ENCODE measurements around the gene TMEM168. TPM values are rescaled to one million over a fixed set of nuclear protein-coding genes. Genes with fewer than 3 reads are reported as not detected.
"Not testable (repeated sequence)": the region's sequence is repeated elsewhere in the genome, so short reads cannot be mapped to it uniquely, and the experiment has no call there.

The TMEM168 gene
- total RNA-seq, 5 donors from 2014 or later (not counting 1 experiment from before 2014, with no cell fraction given): 16.0 to 24.1 (median 20.3) TPM

GRCh38 chr7:112740667-112741066 lies 49.5 kb downstream of the TMEM168 start:
- no peak overlapping the region for H3K4me3 ChIP-seq (ENCODE audit: control insufficient read depth in 1 of 2, extremely low read depth in 1 of 2, low read length in 1 of 2)
- Mint-ChIP-seq H3K27ac (no peak overlapping the region), H3K36me3 (no peaks in the 10 kb centered on the region), H3K4me1 (no peaks in the 10 kb centered on the region), H3K9me3 (peaks cover 8 to 19% (median 10%) of the 10 kb centered on the region in 3 donors), H3K27me3 (peaks cover 10 to 14% of the 10 kb centered on the region in 2 donors), H3K4me3 (no peak overlapping the region)
- no peaks in the 10 kb centered on the region for H3K36me3 ChIP-seq (ENCODE audit: control insufficient read depth in 2 of 2, extremely low read depth in 1 of 2, insufficient read depth in 1 of 2, low read length in 1 of 2)
- no CpG with 5 or more reads among the region's 2 CpGs for WGBS (ENCODE audit: insufficient coverage)
- CTCF ChIA-PET: no interaction called here
- no peaks in the 10 kb centered on the region for H3K4me1 ChIP-seq (ENCODE audit: control insufficient read depth in 1 of 2, extremely low read depth in 1 of 2, insufficient read depth in 2 of 2, low read length in 2 of 2)
- no peak for DNase-seq
- H3K27ac ChIP-seq (ENCODE audit: low read length): no peak overlapping the region
- POLR2A ChIA-PET: interaction anchor here in 1 of 2 donors (0.6 kb wide), 1 partner anchor 25 kb away, joined by 6 read pairs; no protein-coding TSS in a partner anchor
- ATAC-seq (replicated peaks in 1 of 4): no peak
- H3K27me3 ChIP-seq (replicated peaks in 1 of 2; ENCODE audit: control insufficient read depth in 2 of 2, extremely low read depth in 1 of 2, insufficient read depth in 2 of 2, low read length in 1 of 2): peaks cover 0 to 16% of the 10 kb centered on the region in 2 experiments
- H3K9me3 ChIP-seq: no peaks in the 10 kb centered on the region

- H3K4me1 ChIP-seq (ENCODE audit: control insufficient read depth in 1 of 2, extremely low read depth in 1 of 2, insufficient read depth in 2 of 2, low read length in 2 of 2): no peaks in the 10 kb centered on the region
- peaks cover 3% of the 10 kb centered on the region for H3K9me3 ChIP-seq
- H3K27me3 ChIP-seq (replicated peaks in 1 of 2; ENCODE audit: control insufficient read depth in 2 of 2, extremely low read depth in 1 of 2, insufficient read depth in 2 of 2, low read length in 1 of 2): peaks cover 0 to 16% of the 10 kb centered on the region in 2 experiments
- no peak overlapping the region for H3K27ac ChIP-seq (ENCODE audit: low read length)
- Mint-ChIP-seq H3K27ac (no peak overlapping the region), H3K36me3 (no peaks in the 10 kb centered on the region), H3K27me3 (peaks cover 10 to 14% of the 10 kb centered on the region in 2 donors), H3K9me3 (peaks cover 11 to 23% (median 14%) of the 10 kb centered on the region in 3 donors), H3K4me3 (no peak overlapping the region), H3K4me1 (no peaks in the 10 kb centered on the region)
- ChIA-PET CTCF (no interaction called here), POLR2A (no interaction called here)
- WGBS (ENCODE audit: insufficient coverage): 75% methylated on average over 3 of the region's 3 CpGs
- no peak overlapping the region for H3K4me3 ChIP-seq (ENCODE audit: control insufficient read depth in 1 of 2, extremely low read depth in 1 of 2, low read length in 1 of 2)
- no peak for ATAC-seq (replicated peaks in 1 of 4)
- DNase-seq: no peak
- no peaks in the 10 kb centered on the region for H3K36me3 ChIP-seq (ENCODE audit: control insufficient read depth in 2 of 2, extremely low read depth in 1 of 2, insufficient read depth in 1 of 2, low read length in 1 of 2)
These were observed 50.6 kb downstream of the TMEM168 start for GRCh38 chr7:112739436-112740180.

- ATAC-seq (replicated peaks in 1 of 4) (no peak), DNase-seq (no peak)
- Histone ChIP-seq H3K4me3 (ENCODE audit: control insufficient read depth in 1 of 2, extremely low read depth in 1 of 2, low read length in 1 of 2) (no peak overlapping the region), H3K9me3 (peaks cover 3% of the 10 kb centered on the region), H3K27me3 (replicated peaks in 1 of 2; ENCODE audit: control insufficient read depth in 2 of 2, extremely low read depth in 1 of 2, insufficient read depth in 2 of 2, low read length in 1 of 2) (peaks cover 0 to 14% of the 10 kb centered on the region in 2 experiments), H3K27ac (ENCODE audit: low read length) (no peak overlapping the region), H3K36me3 (ENCODE audit: control insufficient read depth in 2 of 2, extremely low read depth in 1 of 2, insufficient read depth in 1 of 2, low read length in 1 of 2) (no peaks in the 10 kb centered on the region), H3K4me1 (ENCODE audit: control insufficient read depth in 1 of 2, extremely low read depth in 1 of 2, insufficient read depth in 2 of 2, low read length in 2 of 2) (no peaks in the 10 kb centered on the region)
- H3K36me3 Mint-ChIP-seq: no peaks in the 10 kb centered on the region
- H3K4me1 Mint-ChIP-seq: no peaks in the 10 kb centered on the region
- no peak overlapping the region for H3K4me3 Mint-ChIP-seq
- WGBS (ENCODE audit: insufficient coverage): no CpG with 5 or more reads among the region's 1 CpG
- H3K27me3 Mint-ChIP-seq: peaks cover 5 to 6% of the 10 kb centered on the region in 2 donors
- POLR2A ChIA-PET: no interaction called here
- peaks cover 18 to 42% (median 33%) of the 10 kb centered on the region in 3 donors for H3K9me3 Mint-ChIP-seq
- CTCF ChIA-PET: no interaction called here
- H3K27ac Mint-ChIP-seq: no peak overlapping the region
These were observed 54.9 kb downstream of the TMEM168 start for GRCh38 chr7:112735261-112735660.

GRCh38 chr7:112731324-112731723 lies 58.9 kb downstream of the TMEM168 start:
- H3K4me3 Mint-ChIP-seq; H3K27me3 Mint-ChIP-seq; H3K36me3 ChIP-seq (ENCODE audit: control insufficient read depth in 2 of 2, extremely low read depth in 1 of 2, insufficient read depth in 1 of 2, low read length in 1 of 2); DNase-seq; ATAC-seq (replicated peaks in 1 of 4); H3K27me3 ChIP-seq (replicated peaks in 1 of 2; ENCODE audit: control insufficient read depth in 2 of 2, extremely low read depth in 1 of 2, insufficient read depth in 2 of 2, low read length in 1 of 2); H3K27ac Mint-ChIP-seq; CTCF ChIA-PET; H3K36me3 Mint-ChIP-seq; H3K4me1 ChIP-seq (ENCODE audit: control insufficient read depth in 1 of 2, extremely low read depth in 1 of 2, insufficient read depth in 2 of 2, low read length in 2 of 2); POLR2A ChIA-PET; H3K4me1 Mint-ChIP-seq; H3K27ac ChIP-seq (ENCODE audit: low read length); H3K4me3 ChIP-seq (ENCODE audit: control insufficient read depth in 1 of 2, extremely low read depth in 1 of 2, low read length in 1 of 2): not testable (repeated sequence)
- no CpG with 5 or more reads among the region's 2 CpGs for WGBS (ENCODE audit: insufficient coverage)
- H3K9me3 Mint-ChIP-seq: peaks cover 25 to 51% (median 42%) of the 10 kb centered on the region in 3 donors
- peaks cover 11% of the 10 kb centered on the region for H3K9me3 ChIP-seq

GRCh38 chr7:112726076-112726475 lies 64.1 kb downstream of the TMEM168 start:
- no peak overlapping the region for H3K27ac Mint-ChIP-seq
- peaks cover 12 to 22% (median 16%) of the 10 kb centered on the region in 3 donors for H3K9me3 Mint-ChIP-seq
- no CpG with 5 or more reads among the region's 3 CpGs for WGBS (ENCODE audit: insufficient coverage)

GRCh38 chr7:112723416-112723815 lies 66.8 kb downstream of the TMEM168 start:
- no peak overlapping the region for H3K27ac Mint-ChIP-seq
- H3K36me3 Mint-ChIP-seq: no peaks in the 10 kb centered on the region
- no peak overlapping the region for H3K4me3 Mint-ChIP-seq
- CTCF ChIA-PET: interaction anchor here in 1 of 2 donors (0.7 kb wide), 2 partner anchors 91 to 839 kb away, joined by 4 to 6 read pairs; no protein-coding TSS in a partner anchor
- H3K9me3 Mint-ChIP-seq: peaks cover 0 to 5% (median 3%) of the 10 kb centered on the region in 3 donors
- ATAC-seq (replicated peaks in 1 of 4) (no peak), DNase-seq (no peak)
- peaks cover 6 to 10% of the 10 kb centered on the region in 2 donors for H3K27me3 Mint-ChIP-seq
- Histone ChIP-seq H3K9me3 (peaks cover 7% of the 10 kb centered on the region), H3K4me1 (ENCODE audit: control insufficient read depth in 1 of 2, extremely low read depth in 1 of 2, insufficient read depth in 2 of 2, low read length in 2 of 2) (no peaks in the 10 kb centered on the region), H3K36me3 (ENCODE audit: control insufficient read depth in 2 of 2, extremely low read depth in 1 of 2, insufficient read depth in 1 of 2, low read length in 1 of 2) (no peaks in the 10 kb centered on the region), H3K27me3 (replicated peaks in 1 of 2; ENCODE audit: control insufficient read depth in 2 of 2, extremely low read depth in 1 of 2, insufficient read depth in 2 of 2, low read length in 1 of 2) (no peaks in the 10 kb centered on the region), H3K27ac (ENCODE audit: low read length) (no peak overlapping the region), H3K4me3 (ENCODE audit: control insufficient read depth in 1 of 2, extremely low read depth in 1 of 2, low read length in 1 of 2) (no peak overlapping the region)
- WGBS (ENCODE audit: insufficient coverage): 72% methylated on average over 4 of the region's 4 CpGs
- POLR2A ChIA-PET: no interaction called here
- no peaks in the 10 kb centered on the region for H3K4me1 Mint-ChIP-seq

More at GRCh38 chr7:112726076-112726475, 64.1 kb downstream of the TMEM168 start:
- ChIA-PET CTCF (no interaction called here), POLR2A (no interaction called here)
- no peaks in the 10 kb centered on the region for H3K4me1 ChIP-seq (ENCODE audit: control insufficient read depth in 1 of 2, extremely low read depth in 1 of 2, insufficient read depth in 2 of 2, low read length in 2 of 2)
- no peaks in the 10 kb centered on the region for H3K27me3 ChIP-seq (replicated peaks in 1 of 2; ENCODE audit: control insufficient read depth in 2 of 2, extremely low read depth in 1 of 2, insufficient read depth in 2 of 2, low read length in 1 of 2)
- no peaks in the 10 kb centered on the region for H3K36me3 Mint-ChIP-seq
- no peak overlapping the region for H3K4me3 ChIP-seq (ENCODE audit: control insufficient read depth in 1 of 2, extremely low read depth in 1 of 2, low read length in 1 of 2)
- ATAC-seq (replicated peaks in 1 of 4): no peak
- peaks cover 6 to 10% of the 10 kb centered on the region in 2 donors for H3K27me3 Mint-ChIP-seq
- H3K36me3 ChIP-seq (ENCODE audit: control insufficient read depth in 2 of 2, extremely low read depth in 1 of 2, insufficient read depth in 1 of 2, low read length in 1 of 2): no peaks in the 10 kb centered on the region
- peaks cover 8% of the 10 kb centered on the region for H3K9me3 ChIP-seq
- no peak for DNase-seq
- no peaks in the 10 kb centered on the region for H3K4me1 Mint-ChIP-seq
- H3K4me3 Mint-ChIP-seq: no peak overlapping the region
- no peak overlapping the region for H3K27ac ChIP-seq (ENCODE audit: low read length)

All from T-cell (primary cell).